ENCODE measurements around the gene RAB40AL. TPM values are rescaled to one million over a fixed set of nuclear protein-coding genes. Genes with fewer than 3 reads are reported as not detected.

RAB40AL gene
- total RNA-seq, 1 donor from 2014 or later = not detected

DNA sequence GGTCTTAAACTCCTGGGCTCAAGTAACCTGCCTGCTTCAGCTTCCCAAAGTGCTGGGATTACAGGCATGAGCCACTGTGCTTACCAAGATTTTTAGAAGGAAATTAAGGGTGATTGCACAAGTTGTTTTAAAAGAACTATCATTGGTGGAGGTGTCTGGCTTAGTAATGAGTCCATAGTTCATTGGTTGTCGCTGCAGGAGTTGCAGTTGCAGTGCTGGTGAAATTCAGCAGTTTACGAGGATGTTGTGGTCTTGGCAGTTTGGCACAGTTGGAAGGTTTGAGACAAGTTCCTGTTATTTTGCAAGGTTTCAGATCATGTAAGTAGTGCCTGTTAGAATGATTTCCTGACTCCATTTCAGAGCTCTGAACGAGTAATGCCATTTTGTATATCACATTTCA, 48.1 kb downstream of the RAB40AL start:
- Histone ChIP-seq H3K36me3 (ENCODE audit: control insufficient read depth, insufficient read depth, low read length) (no peaks in the 10 kb centered on the region), H3K4me3 (ENCODE audit: low read depth, low read length) (no peak overlapping the region), H3K27me3 (ENCODE audit: control insufficient read depth, insufficient read depth, low read length) (no peaks in the 10 kb centered on the region)
- TF ChIP-seq, protein P1, sequence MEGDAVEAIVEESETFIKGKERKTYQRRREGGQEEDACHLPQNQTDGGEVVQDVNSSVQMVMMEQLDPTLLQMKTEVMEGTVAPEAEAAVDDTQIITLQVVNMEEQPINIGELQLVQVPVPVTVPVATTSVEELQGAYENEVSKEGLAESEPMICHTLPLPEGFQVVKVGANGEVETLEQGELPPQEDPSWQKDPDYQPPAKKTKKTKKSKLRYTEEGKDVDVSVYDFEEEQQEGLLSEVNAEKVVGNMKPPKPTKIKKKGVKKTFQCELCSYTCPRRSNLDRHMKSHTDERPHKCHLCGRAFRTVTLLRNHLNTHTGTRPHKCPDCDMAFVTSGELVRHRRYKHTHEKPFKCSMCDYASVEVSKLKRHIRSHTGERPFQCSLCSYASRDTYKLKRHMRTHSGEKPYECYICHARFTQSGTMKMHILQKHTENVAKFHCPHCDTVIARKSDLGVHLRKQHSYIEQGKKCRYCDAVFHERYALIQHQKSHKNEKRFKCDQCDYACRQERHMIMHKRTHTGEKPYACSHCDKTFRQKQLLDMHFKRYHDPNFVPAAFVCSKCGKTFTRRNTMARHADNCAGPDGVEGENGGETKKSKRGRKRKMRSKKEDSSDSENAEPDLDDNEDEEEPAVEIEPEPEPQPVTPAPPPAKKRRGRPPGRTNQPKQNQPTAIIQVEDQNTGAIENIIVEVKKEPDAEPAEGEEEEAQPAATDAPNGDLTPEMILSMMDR (IDR thresholded peaks at IDR 0.05; ENCODE audit: insufficient read depth, low read length, poor library complexity, severe bottlenecking) = no peak
- DNase-seq (ENCODE audit: low read depth) = no peak

Other genes starting within 250 kb of the RAB40AL start
- gene GPRASP2, start 224.8 kb upstream of the RAB40AL start, total RNA-seq = 10.5 and 10.6 TPM in 2 replicates
- 3.1 and 9.5 TPM in 2 replicates for gene GPRASP3, start 216.5 kb upstream of the RAB40AL start, total RNA-seq
- gene BEX1, start 126.9 kb downstream of the RAB40AL start, total RNA-seq = 27.9 and 40.2 TPM in 2 replicates
- gene NXF3, start 155.9 kb downstream of the RAB40AL start, total RNA-seq = not detected in 2 replicates